Trophoblast cell (in vitro differentiated cells and primary cell): Measurements from ENCODE around the gene CAMSAP1.

ENCODE experiments used
- DNase-seq, 2 donors: peaks; one replicate each; pipeline ENCODE4 v3.0.0-alpha.2; 2016
- H2AFZ ChIP-seq: 2 replicates; pipeline ENCODE4 v1.6.1; 2013; ENCODE audit warnings: low read length, moderate library complexity, mild to moderate bottlenecking; ENCODE audit not compliant: insufficient read depth, poor library complexity
- H2AK5ac ChIP-seq: 2 replicates; pipeline ENCODE4 v1.6.1; 2013; ENCODE audit warnings: mild to moderate bottlenecking, low read length
- H2BK120ac ChIP-seq: 2 replicates; pipeline ENCODE4 v1.6.1; 2013; ENCODE audit warnings: low read length, mild to moderate bottlenecking, moderate library complexity; ENCODE audit not compliant: insufficient read depth, poor library complexity
- H2BK12ac ChIP-seq: 2 replicates; pipeline ENCODE4 v1.6.1; 2013; ENCODE audit warnings: mild to moderate bottlenecking, low read length, moderate library complexity
- H2BK5ac ChIP-seq: 2 replicates; pipeline ENCODE4 v1.6.1; 2013; ENCODE audit warnings: low read length, low read depth, moderate library complexity, mild to moderate bottlenecking; ENCODE audit not compliant: poor library complexity
- H3K14ac ChIP-seq: 2 replicates; pipeline ENCODE4 v1.6.1; 2013; ENCODE audit warnings: mild to moderate bottlenecking, low read length
- H3K18ac ChIP-seq: 2 replicates; pipeline ENCODE4 v1.6.1; 2013; ENCODE audit warnings: mild to moderate bottlenecking, low read length
- H3K23ac ChIP-seq: 2 replicates; pipeline ENCODE4 v1.6.1; 2013; ENCODE audit warnings: low read length
- H3K27ac ChIP-seq: 2 replicates; pipeline ENCODE4 v1.5.1; 2013; ENCODE audit warnings: low read depth, mild to moderate bottlenecking, inconsistent platforms, low read length, moderate library complexity
- H3K27me3 ChIP-seq: 2 replicates; pipeline ENCODE4 v1.6.1; 2013; ENCODE audit warnings: inconsistent platforms, mild to moderate bottlenecking, low read length, moderate library complexity; ENCODE audit not compliant: insufficient read depth
- H3K36me3 ChIP-seq, 2 experiments: 1 replicate in 1 of 2; 2 replicates in 1 of 2; pipeline ENCODE4 v1.6.1; 2013; ENCODE audit warnings: low read length in 2 of 2, mild to moderate bottlenecking in 2 of 2, moderate library complexity in 1 of 2; ENCODE audit not compliant: insufficient read depth in 2 of 2, control insufficient read depth in 1 of 2
- H3K4ac ChIP-seq: 2 replicates; pipeline ENCODE4 v1.6.1; 2013; ENCODE audit warnings: low read depth, mild to moderate bottlenecking, low read length, moderate library complexity
- H3K4me1 ChIP-seq, 2 experiments: 1 replicate in 1 of 2; 2 replicates in 1 of 2; pipeline ENCODE4 v1.6.1; 2013; ENCODE audit warnings: low read length in 2 of 2, mild to moderate bottlenecking in 2 of 2, moderate library complexity in 1 of 2; ENCODE audit not compliant: insufficient read depth in 2 of 2, control insufficient read depth in 1 of 2
- H3K4me2 ChIP-seq: 2 replicates; pipeline ENCODE4 v1.6.1; 2013; ENCODE audit warnings: inconsistent platforms, mild to moderate bottlenecking, low read length, moderate library complexity
- H3K4me3 ChIP-seq: 2 replicates; pipeline ENCODE4 v1.5.1; 2013; ENCODE audit warnings: mild to moderate bottlenecking, low read depth, low read length, inconsistent platforms
- H3K79me1 ChIP-seq: one replicate; pipeline ENCODE4 v1.6.1; 2013; ENCODE audit warnings: low read length
- H3K79me2 ChIP-seq: 2 replicates; pipeline ENCODE4 v1.6.1; 2013; ENCODE audit warnings: low read length, mild to moderate bottlenecking; ENCODE audit not compliant: control insufficient read depth, insufficient read depth, poor library complexity
- H3K9ac ChIP-seq: 2 replicates; pipeline ENCODE4 v1.6.1; 2013; ENCODE audit warnings: mild to moderate bottlenecking, low read length
- H3K9me3 ChIP-seq: 2 replicates; pipeline ENCODE4 v1.6.1; 2013; ENCODE audit warnings: low read depth, mild to moderate bottlenecking, control low read depth, inconsistent platforms, low read length; ENCODE audit not compliant: insufficient read depth
- H4K12ac ChIP-seq: 2 replicates; pipeline ENCODE4 v1.6.1; 2013; ENCODE audit warnings: low read depth, mild to moderate bottlenecking, low read length, moderate library complexity
- H4K8ac ChIP-seq: 2 replicates; pipeline ENCODE4 v1.6.1; 2013; ENCODE audit warnings: low read depth, mild to moderate bottlenecking, low read length, moderate library complexity
- H4K91ac ChIP-seq: one replicate; pipeline ENCODE4 v1.6.1; 2013; ENCODE audit warnings: low read depth, mild to moderate bottlenecking, low read length, moderate library complexity
- WGBS: extraction: QIAGEN DNeasy Blood & Tissue Kit; methylation state at CpG from one replicate; pipeline ENCODE4 v1.1.7; 2013; ENCODE audit warnings: missing lambda C conversion rate; ENCODE audit not compliant: insufficient read length, insufficient coverage; ENCODE audit errors: extremely low coverage; 5-methylcytosine and 5-hydroxymethylcytosine counted together

CAMSAP1 gene

DNA sequence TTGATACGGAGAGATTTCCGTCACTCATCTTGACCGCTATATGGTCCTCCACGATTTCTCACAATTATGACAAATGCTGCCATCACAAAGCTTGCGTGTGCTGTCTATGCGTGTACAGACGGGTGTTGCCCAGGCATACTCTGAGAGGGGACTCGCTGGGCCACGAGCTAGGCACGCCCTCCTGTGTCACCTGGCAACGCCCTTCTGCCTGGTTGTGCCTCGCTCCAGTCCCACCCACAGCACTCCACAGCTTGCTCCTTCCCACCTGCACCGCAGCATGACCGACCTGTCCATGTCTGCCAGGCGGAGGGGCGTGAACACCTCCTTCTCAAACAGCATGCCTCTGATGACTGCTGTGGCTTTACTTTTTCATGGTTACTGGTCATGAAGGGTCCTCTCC lies 55.6 kb downstream of the CAMSAP1 start:
- H3K18ac ChIP-seq, result no peak overlapping the region
- H3K4me1 ChIP-seq, result no peaks in the 10 kb centered on the region
- H4K8ac ChIP-seq, result no peak overlapping the region
- no peaks in the 10 kb centered on the region for H3K27me3 ChIP-seq
- H3K9ac ChIP-seq, result no peak overlapping the region
- H2BK12ac ChIP-seq, result no peak overlapping the region
- no peak overlapping the region for H4K12ac ChIP-seq
- no peak overlapping the region for H2AK5ac ChIP-seq
- H2BK5ac ChIP-seq, result no peak overlapping the region
- H4K91ac ChIP-seq, result no peak overlapping the region
- no peak overlapping the region for H3K4me3 ChIP-seq
- no peak overlapping the region for H2BK120ac ChIP-seq
- no peak overlapping the region for H3K27ac ChIP-seq
- no peak for DNase-seq
- H2AFZ ChIP-seq, result no peak overlapping the region
- peaks cover 21 to 29% of the 10 kb centered on the region in 2 experiments for H3K36me3 ChIP-seq
- no CpG with 5 or more reads among the region's 16 CpGs for WGBS
- peaks cover 3% of the 10 kb centered on the region for H3K9me3 ChIP-seq
- H3K79me2 ChIP-seq, result no peaks in the 10 kb centered on the region
- no peak overlapping the region for H3K4ac ChIP-seq
- no peak overlapping the region for H3K4me2 ChIP-seq
- no peak overlapping the region for H3K23ac ChIP-seq
- no peaks in the 10 kb centered on the region for H3K79me1 ChIP-seq
- no peak overlapping the region for H3K14ac ChIP-seq

DNA sequence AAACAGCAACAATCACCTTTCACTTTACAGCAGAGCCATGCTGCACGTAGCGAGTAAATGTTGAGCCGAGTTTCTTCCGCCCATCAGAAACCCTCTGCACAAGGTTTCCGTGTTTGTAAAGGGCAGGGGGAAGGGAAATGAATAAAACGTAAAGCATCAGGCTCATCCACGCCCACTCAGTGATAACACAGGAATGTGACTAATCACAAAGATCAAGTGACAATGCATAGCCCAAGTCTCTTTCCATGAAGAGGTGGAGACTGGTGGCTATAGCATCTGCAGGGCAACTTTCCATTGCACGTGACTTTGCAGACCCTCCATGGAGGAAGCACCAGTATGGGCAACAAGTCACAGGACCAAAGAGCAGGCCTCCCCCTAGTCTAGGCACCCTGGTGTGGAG lies 56.6 kb downstream of the CAMSAP1 start:
- Histone ChIP-seq H2AFZ (no peak overlapping the region), H3K36me3 (peaks cover 20 to 28% of the 10 kb centered on the region in 2 experiments), H3K18ac (no peak overlapping the region), H2BK12ac (no peak overlapping the region), H3K4me1 (no peaks in the 10 kb centered on the region), H3K27ac (no peak overlapping the region), H4K8ac (no peak overlapping the region), H2BK120ac (no peak overlapping the region), H3K4me2 (no peak overlapping the region), H3K14ac (no peak overlapping the region), H3K23ac (no peak overlapping the region), H4K12ac (no peak overlapping the region), H2BK5ac (no peak overlapping the region), H3K27me3 (no peaks in the 10 kb centered on the region), H3K4ac (no peak overlapping the region), H3K79me2 (no peaks in the 10 kb centered on the region), H3K79me1 (no peaks in the 10 kb centered on the region), H3K9me3 (peaks cover 3% of the 10 kb centered on the region), H3K9ac (no peak overlapping the region), H2AK5ac (no peak overlapping the region), H3K4me3 (no peak overlapping the region), H4K91ac (no peak overlapping the region)
- DNase-seq, result peak in 1 of 2 donors; percentile 1
- no CpG with 5 or more reads among the region's 8 CpGs for WGBS

DNA sequence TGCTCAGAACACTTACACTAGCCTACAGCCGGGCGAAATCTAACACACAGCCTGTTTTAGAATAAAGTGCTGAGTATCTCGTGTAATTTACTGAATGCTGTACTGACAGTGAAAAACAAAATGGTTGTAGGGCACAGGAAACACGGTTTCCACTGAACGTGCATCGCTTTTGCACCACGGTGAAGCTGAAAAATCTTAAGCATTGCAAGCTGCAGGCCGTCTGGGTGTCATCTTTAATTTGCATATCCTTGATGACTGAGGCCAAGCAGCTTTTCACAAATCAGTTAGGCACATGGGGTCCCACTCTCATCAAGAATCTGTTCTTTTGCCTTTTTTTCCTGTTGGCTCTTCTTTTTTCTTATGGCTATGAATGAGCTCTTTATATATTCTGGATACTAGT lies 58.2 kb downstream of the CAMSAP1 start:
- H3K4ac ChIP-seq, result no peak overlapping the region

GRCh38 chr9:135848341-135849047 lies 58.9 kb downstream of the CAMSAP1 start:
- Histone ChIP-seq H4K12ac (no peak overlapping the region), H4K8ac (no peak overlapping the region), H3K18ac (no peak overlapping the region), H3K4me3 (peak overlapping the region; percentile 9), H3K27me3 (no peaks in the 10 kb centered on the region), H3K36me3 (peaks cover 20 to 28% of the 10 kb centered on the region in 2 experiments), H2BK5ac (no peak overlapping the region), H3K9ac (peak overlapping the region; percentile 22), H3K14ac (no peak overlapping the region), H3K79me2 (no peaks in the 10 kb centered on the region), H3K4me1 (no peaks in the 10 kb centered on the region), H3K79me1 (no peaks in the 10 kb centered on the region), H2BK12ac (no peak overlapping the region), H3K23ac (no peak overlapping the region), H2AFZ (no peak overlapping the region), H3K4me2 (no peak overlapping the region), H3K27ac (no peak overlapping the region), H3K4ac (no peak overlapping the region), H4K91ac (no peak overlapping the region), H2BK120ac (no peak overlapping the region), H2AK5ac (no peak overlapping the region), H3K9me3 (peaks cover 3% of the 10 kb centered on the region)
- no peak for DNase-seq
- WGBS, result no CpG with 5 or more reads among the region's 13 CpGs

More for the DNA sequence above, 58.2 kb downstream of the CAMSAP1 start:
- Histone ChIP-seq H3K18ac (no peak overlapping the region), H3K79me2 (no peaks in the 10 kb centered on the region), H4K8ac (no peak overlapping the region), H3K4me3 (no peak overlapping the region), H4K12ac (no peak overlapping the region), H2AK5ac (no peak overlapping the region), H2BK120ac (no peak overlapping the region), H3K27ac (no peak overlapping the region), H3K9ac (no peak overlapping the region), H3K23ac (no peak overlapping the region), H2BK12ac (no peak overlapping the region), H3K36me3 (peaks cover 20 to 28% of the 10 kb centered on the region in 2 experiments), H4K91ac (no peak overlapping the region), H3K27me3 (no peaks in the 10 kb centered on the region), H3K4me2 (no peak overlapping the region), H2AFZ (no peak overlapping the region), H3K79me1 (no peaks in the 10 kb centered on the region), H3K14ac (no peak overlapping the region), H2BK5ac (no peak overlapping the region), H3K4me1 (no peaks in the 10 kb centered on the region), H3K9me3 (peaks cover 3% of the 10 kb centered on the region)
- no CpG with 5 or more reads among the region's 8 CpGs for whole genome bisulfite sequencing
- no peak for DNase-seq
